ENCODE results near the gene TMED4. TPM values are rescaled to one million over a fixed set of nuclear protein-coding genes. Genes with fewer than 3 reads are reported as not detected.

The TMED4 gene
- total RNA-seq, 1 experiment from 2014 or later, result 67.3 TPM

DNA sequence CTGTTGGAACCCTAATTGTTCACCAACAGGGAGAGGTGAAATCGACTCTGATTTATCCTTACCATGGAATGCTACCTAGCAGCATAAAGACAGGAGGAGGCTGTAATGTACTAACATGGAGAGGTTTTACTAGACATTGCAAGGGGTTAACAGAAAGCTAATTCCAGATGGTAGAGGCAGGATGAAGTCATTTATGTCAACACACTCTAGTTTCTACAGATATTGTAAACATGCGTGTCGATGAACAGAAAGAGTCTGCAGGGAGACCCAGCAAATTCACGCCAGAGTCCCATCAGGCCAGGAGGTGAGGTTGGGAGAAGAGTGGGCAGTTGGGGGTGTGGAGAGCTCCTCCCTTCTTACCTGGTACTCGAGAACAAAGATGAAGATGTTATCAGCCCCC is 47.9 kb downstream of the TMED4 start (continued):
- TF ChIP-seq TCF7L2 (IDR thresholded peaks at IDR 0.05; ENCODE audit: borderline replicate concordance, extremely low read depth, insufficient read depth, insufficient read length) (no peak), SRF (IDR thresholded peaks at IDR 0.05; ENCODE audit: low read depth) (no peak), ZBTB33 (IDR thresholded peaks at IDR 0.05; ENCODE audit: extremely low read depth, insufficient replicate concordance, low read length) (no peak), SP1 (IDR thresholded peaks at IDR 0.05; ENCODE audit: low read depth) (no peak), POLR2AphosphoS5 (IDR thresholded peaks at IDR 0.05; ENCODE audit: low read depth, low read length) (no peak), CBX3 (IDR thresholded peaks at IDR 0.05; ENCODE audit: low read depth) (no peak)

DNA sequence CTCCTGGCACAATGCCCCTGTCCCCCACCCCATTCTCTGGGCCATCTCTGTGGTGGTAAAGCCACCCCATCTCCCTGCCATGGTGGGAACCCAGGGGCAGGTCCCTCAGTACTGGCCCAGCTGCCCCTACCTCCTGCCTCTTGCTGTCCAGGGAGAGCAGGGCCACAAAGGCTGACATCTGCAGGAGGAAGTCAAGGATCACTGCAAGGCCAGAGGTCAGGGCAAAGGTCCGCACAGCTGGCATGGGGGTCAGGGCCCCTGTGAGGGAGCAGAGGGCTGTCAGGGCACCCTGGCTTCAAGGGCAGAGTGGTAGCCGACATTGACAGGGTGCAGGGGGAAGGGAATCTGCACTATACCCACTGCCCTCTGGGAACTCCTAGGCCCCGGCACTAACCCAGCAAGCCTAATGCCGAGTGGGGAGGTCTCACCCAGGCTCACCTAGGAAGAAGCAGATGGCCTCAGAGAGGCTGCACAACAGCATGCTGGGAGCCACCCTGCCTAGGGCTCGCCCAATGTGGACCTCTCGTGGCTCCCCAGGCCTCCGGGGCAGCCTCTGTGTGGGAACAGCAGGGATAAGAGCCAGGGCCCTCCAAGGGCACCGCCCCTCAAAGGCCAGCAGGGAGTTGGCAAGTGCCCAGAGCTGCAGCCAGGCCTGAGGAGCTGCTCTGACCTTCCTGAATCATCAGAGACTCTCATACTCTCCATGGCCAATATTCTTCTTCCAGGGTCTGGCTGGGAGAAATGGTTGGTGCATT is 48.6 kb downstream of the TMED4 start:
- ChIA-PET RAD21 (ENCODE audit: low non-redundant PET in 1 of 2, low total read pairs in 2 of 2, uncharacterized antibody in 2 of 2, unreplicated experiment in 2 of 2) (no interaction called here), POLR2A (no interaction called here), CTCF (no interaction called here)
- Histone ChIP-seq H3K27me3 (ENCODE audit: insufficient read depth, low read length) (no peaks in the 10 kb centered on the region), H3K9me2 (ENCODE audit: insufficient read depth) (no peaks in the 10 kb centered on the region), H4K20me1 (ENCODE audit: insufficient read depth) (no peaks in the 10 kb centered on the region), H3K9me3 (ENCODE audit: control insufficient read depth in 1 of 2, insufficient read depth in 1 of 2, low read depth in 1 of 2, low read length in 2 of 2) (no peaks in the 10 kb centered on the region), H3K27ac (ENCODE audit: low read depth, low read length) (no peak overlapping the region), H3K9ac (ENCODE audit: low read length) (no peak overlapping the region), H3K4me2 (ENCODE audit: low read length) (no peak overlapping the region), H2AFZ (ENCODE audit: low read depth, low read length, poor library complexity, severe bottlenecking) (no peak overlapping the region), H3K79me2 (ENCODE audit: insufficient read depth, low read length) (no peaks in the 10 kb centered on the region), H3K4me1 (ENCODE audit: control insufficient read depth in 1 of 2, insufficient read depth in 2 of 2, low read length in 2 of 2) (peaks cover 0 to 12% of the 10 kb centered on the region in 2 experiments; a peak in 2 of 4 replicates), H3K4me3 (replicated peaks in 1 of 2; ENCODE audit: low read depth in 1 of 2, low read length in 2 of 2) (no peak overlapping the region), H3K36me3 (ENCODE audit: control insufficient read depth in 1 of 2, insufficient read depth in 2 of 2, low read length in 2 of 2) (no peaks in the 10 kb centered on the region)
- intact Hi-C loops (cut with micrococcal nuclease), result no loop called here
- no TSS peak for BruUV-seq (replicated peaks)
- ATAC-seq, result no peak
- no peak for DNase-seq (ENCODE audit: low read depth, low spot score)
- TF ChIP-seq CEBPB (IDR thresholded peaks at IDR 0.05; ENCODE audit: low read depth), result no peak
- TF ChIP-seq EGR1 (IDR thresholded peaks at IDR 0.05; ENCODE audit: low read depth), result no peak
- TF ChIP-seq ELF1 (IDR thresholded peaks at IDR 0.05; ENCODE audit: borderline replicate concordance, low read depth), result no peak
- no peak for TF ChIP-seq SP1 (IDR thresholded peaks at IDR 0.05; ENCODE audit: low read depth)
- no peak for TF ChIP-seq EZH2 (IDR thresholded peaks at IDR 0.05)
- no peak for TF ChIP-seq JUND (IDR thresholded peaks at IDR 0.05)
- TF ChIP-seq, protein P1, sequence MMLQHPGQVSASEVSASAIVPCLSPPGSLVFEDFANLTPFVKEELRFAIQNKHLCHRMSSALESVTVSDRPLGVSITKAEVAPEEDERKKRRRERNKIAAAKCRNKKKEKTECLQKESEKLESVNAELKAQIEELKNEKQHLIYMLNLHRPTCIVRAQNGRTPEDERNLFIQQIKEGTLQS (IDR thresholded peaks at IDR 0.05), result no peak
- TF ChIP-seq CBX3 (IDR thresholded peaks at IDR 0.05; ENCODE audit: low read depth), result no peak
- TF ChIP-seq REST (IDR thresholded peaks at IDR 0.05; ENCODE audit: low read depth), result no peak
- TF ChIP-seq POLR2AphosphoS5 (IDR thresholded peaks at IDR 0.05; ENCODE audit: low read depth, low read length), result no peak
- no peak for TF ChIP-seq YY1 (IDR thresholded peaks at IDR 0.05; ENCODE audit: extremely low read depth, insufficient replicate concordance, low read depth, low read length)
- no peak for TF ChIP-seq FOSL1 (IDR thresholded peaks at IDR 0.05; ENCODE audit: low read depth)
- TF ChIP-seq SIN3A (IDR thresholded peaks at IDR 0.05; ENCODE audit: low read depth), result no peak
- TF ChIP-seq RAD21 (IDR thresholded peaks at IDR 0.05; ENCODE audit: low read depth), result no peak
- no peak for TF ChIP-seq POLR2A (IDR thresholded peaks at IDR 0.05; ENCODE audit: borderline replicate concordance, extremely low read depth, insufficient read depth, insufficient read length)
- TF ChIP-seq, protein P2, sequence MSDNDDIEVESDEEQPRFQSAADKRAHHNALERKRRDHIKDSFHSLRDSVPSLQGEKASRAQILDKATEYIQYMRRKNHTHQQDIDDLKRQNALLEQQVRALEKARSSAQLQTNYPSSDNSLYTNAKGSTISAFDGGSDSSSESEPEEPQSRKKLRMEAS (IDR thresholded peaks at IDR 0.05), result no peak
